Activated CD4-positive, alpha-beta memory T cell treated with anti-CD3 and anti-CD28 coated beads, Interleukin-2, amount 10 ng/mL, durations not matched to agents 7 days and 5 days (primary cell): ENCODE results near the gene MLANA. TPM values are rescaled to one million over a fixed set of nuclear protein-coding genes. Genes with fewer than 3 reads are reported as not detected.
A peak's percentile ranks its signal among the peaks of the same experiment; 100 is the strongest.

Experiments
- CTCF ChIA-PET: fragments of 350-600 bp; sonication (Branson Sonifier 250); formaldehyde crosslinking; loops from one replicate; lab custom pipeline; 2021; ENCODE audit warnings: antibody characterized with exemption, inconsistent platforms; lab: Charles Lee
- POLR2A ChIA-PET: fragments of 350-600 bp; sonication (Branson Sonifier 250); formaldehyde crosslinking; loops from one replicate; lab custom pipeline; 2021; ENCODE audit warnings: antibody characterized with exemption; lab: Charles Lee
- DNase-seq: peaks from one replicate; pipeline ENCODE4 v3.0.0-alpha.2; 2020
- H3K27ac Mint-ChIP-seq: one replicate; pipeline ENCODE4 v1.8.0; 2021; ENCODE audit warnings: mild to moderate bottlenecking, mixed read lengths
- H3K27me3 Mint-ChIP-seq: one replicate; pipeline ENCODE4 v1.8.0; 2021; ENCODE audit warnings: mixed read lengths
- H3K36me3 Mint-ChIP-seq: one replicate; pipeline ENCODE4 v1.8.0; 2021; ENCODE audit warnings: low read depth, mixed read lengths
- H3K4me1 Mint-ChIP-seq: one replicate; pipeline ENCODE4 v1.8.0; 2021; ENCODE audit warnings: mixed read lengths
- H3K4me3 Mint-ChIP-seq: one replicate; pipeline ENCODE4 v1.8.0; 2021; ENCODE audit warnings: mild to moderate bottlenecking, mixed read lengths
- H3K9me3 Mint-ChIP-seq: one replicate; pipeline ENCODE4 v1.8.0; 2021; ENCODE audit warnings: mixed read lengths
- total RNA-seq, 2 experiments: library from RNA; stranded (reverse); gene quantifications; one replicate each; pipeline ENCODE4 v1.2.3, GENCODE V29; 2021

The MLANA gene
- total RNA-seq, 2 experiments from 2014 or later, result not detected

DNA sequence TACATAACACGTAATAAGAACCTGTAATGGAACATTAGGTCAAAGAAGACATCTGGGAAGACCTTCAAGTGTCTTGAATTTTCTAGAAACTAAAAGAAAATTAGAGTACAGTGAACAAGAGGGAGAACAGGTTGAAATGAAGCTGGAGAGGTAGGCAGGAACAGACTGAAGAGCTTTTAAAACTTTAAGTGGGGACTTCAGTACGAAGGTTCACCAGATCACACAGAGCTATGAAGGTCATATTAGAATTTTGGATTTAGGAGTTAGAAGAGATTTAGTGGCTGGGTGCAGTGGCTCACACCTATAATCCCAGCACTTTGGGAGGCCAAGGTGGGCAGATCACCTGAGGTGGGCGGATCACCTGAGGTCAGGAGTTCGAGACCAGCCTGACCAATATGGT, 26.6 kb downstream of the MLANA start:
- DNase-seq, result no peak
- Mint-ChIP-seq H3K4me1 (peaks cover 22% of the 10 kb centered on the region), H3K4me3 (no peak overlapping the region), H3K27me3 (no peaks in the 10 kb centered on the region), H3K36me3 (peaks cover 35% of the 10 kb centered on the region), H3K27ac (no peak overlapping the region), H3K9me3 (no peaks in the 10 kb centered on the region)
- ChIA-PET POLR2A (no interaction called here), CTCF (no interaction called here)

- Mint-ChIP-seq H3K36me3 (peaks cover 41% of the 10 kb centered on the region), H3K4me3 (no peak overlapping the region), H3K4me1 (peaks cover 27% of the 10 kb centered on the region), H3K27ac (no peak overlapping the region), H3K27me3 (no peaks in the 10 kb centered on the region), H3K9me3 (no peaks in the 10 kb centered on the region)
- DNase-seq, result no peak
- CTCF ChIA-PET, result interaction anchor here (1.2 kb wide), 1 partner anchor 909 kb away, joined by 5 read pairs; no protein-coding TSS in a partner anchor
- POLR2A ChIA-PET, result no interaction called here
Measured at GRCh38 chr9:5917888-5918287, 27.2 kb downstream of the MLANA start.

DNA sequence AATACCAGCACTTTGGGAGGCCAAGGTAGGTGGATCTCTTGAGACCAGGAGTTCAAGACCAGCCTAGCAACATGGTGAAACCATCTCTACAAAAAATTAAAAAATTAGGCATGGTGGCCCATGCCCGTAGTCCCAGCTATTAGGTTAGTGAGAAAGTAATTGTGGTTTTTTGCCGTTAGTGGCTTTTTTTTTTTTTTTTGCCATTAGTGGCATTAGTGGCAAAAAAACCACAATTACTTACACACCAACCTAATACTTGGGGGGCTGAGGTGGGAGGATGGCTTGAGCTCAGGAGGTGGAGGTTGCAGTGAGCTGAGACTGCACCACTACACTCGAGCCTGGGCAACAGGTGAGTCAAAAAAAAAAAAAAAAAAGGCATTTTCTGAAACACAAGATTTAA, 27.8 kb downstream of the MLANA start:
- ChIA-PET CTCF (interaction anchor here (0.6 to 1.2 kb wide), 2 partner anchors 58 to 909 kb away, joined by 3 to 5 read pairs; no protein-coding TSS in a partner anchor), POLR2A (no interaction called here)
- Mint-ChIP-seq H3K36me3 (peaks cover 43% of the 10 kb centered on the region), H3K4me1 (peaks cover 27% of the 10 kb centered on the region), H3K9me3 (no peaks in the 10 kb centered on the region), H3K27ac (no peak overlapping the region), H3K27me3 (no peaks in the 10 kb centered on the region), H3K4me3 (no peak overlapping the region)
- DNase-seq, result no peak

DNA sequence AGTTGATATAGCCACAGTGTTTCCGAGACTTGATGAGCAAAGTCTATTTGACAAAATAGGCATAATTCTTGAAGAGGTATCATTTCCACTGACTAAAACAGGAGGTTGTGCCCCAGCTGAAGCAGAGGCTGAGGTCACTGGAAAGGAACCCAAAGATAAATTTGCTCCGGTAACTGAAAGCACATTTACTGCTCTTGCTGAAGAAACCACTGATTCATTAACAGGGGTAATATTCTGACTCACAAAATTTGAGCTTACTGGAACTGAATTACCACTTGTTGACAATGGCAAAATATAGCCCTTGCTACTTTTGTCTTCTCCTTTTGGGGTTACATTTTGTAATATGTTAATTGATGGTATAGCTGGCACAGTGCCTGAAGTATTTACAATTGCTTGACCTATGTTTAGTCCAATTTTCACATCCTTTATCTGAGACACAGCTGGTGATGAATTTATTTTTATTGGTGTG, 30.2 kb downstream of the MLANA start:
- Mint-ChIP-seq H3K27ac (peak overlapping the region; percentile 33), H3K36me3 (peaks cover 51% of the 10 kb centered on the region), H3K4me3 (no peak overlapping the region), H3K4me1 (peaks cover 27% of the 10 kb centered on the region), H3K9me3 (no peaks in the 10 kb centered on the region), H3K27me3 (no peaks in the 10 kb centered on the region)
- CTCF ChIA-PET, result interaction anchor here (4.2 kb wide), 1 partner anchor 34 kb away, joined by 19 read pairs; no protein-coding TSS in a partner anchor
- DNase-seq, result no peak
- POLR2A ChIA-PET, result interaction anchor here (0.8 kb wide), 1 partner anchor 95 kb away, joined by 3 read pairs; the partner anchor contains the start of gene RANBP6

DNA sequence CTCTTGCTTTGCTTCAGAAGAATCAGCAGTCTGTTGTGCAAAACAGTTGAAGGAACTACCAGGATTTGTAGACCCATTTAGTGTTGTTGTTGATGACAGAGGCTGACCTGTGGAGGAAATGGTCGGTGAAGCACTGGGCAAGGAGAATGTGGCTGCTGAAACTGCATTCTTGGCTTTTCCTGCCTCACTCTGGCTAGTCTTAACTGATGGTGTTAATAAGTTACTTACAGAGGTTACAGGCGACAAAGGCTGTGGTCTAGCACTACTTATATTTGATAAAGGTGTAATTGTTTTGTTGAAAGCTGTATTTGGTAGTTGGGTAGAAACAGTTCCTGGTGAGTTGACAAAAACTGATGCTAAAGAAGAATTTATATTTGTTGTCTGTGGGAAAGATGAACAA, 31.5 kb downstream of the MLANA start:
- POLR2A ChIA-PET, result no interaction called here
- H3K4me3 Mint-ChIP-seq, result no peak overlapping the region
- CTCF ChIA-PET, result interaction anchor here (4.2 kb wide), 1 partner anchor 36 kb away, joined by 19 read pairs; no protein-coding TSS in a partner anchor
- no peaks in the 10 kb centered on the region for H3K27me3 Mint-ChIP-seq
- peaks cover 27% of the 10 kb centered on the region for H3K4me1 Mint-ChIP-seq
- peak overlapping the region; percentile 46 for H3K27ac Mint-ChIP-seq
- no peak for DNase-seq
- H3K36me3 Mint-ChIP-seq, result peaks cover 49% of the 10 kb centered on the region
- H3K9me3 Mint-ChIP-seq, result no peaks in the 10 kb centered on the region

DNA sequence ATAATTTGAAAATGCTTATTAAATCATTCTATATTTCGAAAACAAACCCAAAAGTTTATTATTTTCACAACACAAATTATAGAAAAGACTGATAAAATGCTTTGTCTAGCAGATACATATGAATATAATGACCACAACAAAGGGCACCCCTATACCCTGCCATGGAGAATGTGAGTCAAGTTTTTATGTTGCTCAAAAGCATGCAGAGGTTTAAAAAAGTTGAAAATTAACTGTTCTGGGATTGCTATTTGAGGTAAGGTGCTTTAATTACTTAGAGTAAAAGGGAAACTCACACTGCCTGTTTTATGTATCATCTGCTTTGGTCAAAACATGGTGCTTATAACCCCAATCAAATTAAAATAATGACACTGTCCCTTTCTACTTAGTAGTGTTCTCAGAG, 41.0 kb downstream of the MLANA start:
- POLR2A ChIA-PET, result no interaction called here
- Mint-ChIP-seq H3K27me3 (no peaks in the 10 kb centered on the region), H3K4me3 (no peak overlapping the region), H3K4me1 (no peaks in the 10 kb centered on the region), H3K9me3 (no peaks in the 10 kb centered on the region), H3K27ac (no peak overlapping the region), H3K36me3 (peaks cover 7% of the 10 kb centered on the region)
- CTCF ChIA-PET, result no interaction called here
- no peak for DNase-seq

GRCh38 chr9:5938449-5938848, 47.8 kb downstream of the MLANA start:
- H3K9me3 Mint-ChIP-seq, result no peaks in the 10 kb centered on the region
- no peaks in the 10 kb centered on the region for H3K27me3 Mint-ChIP-seq
- H3K4me1 Mint-ChIP-seq, result no peaks in the 10 kb centered on the region
- H3K4me3 Mint-ChIP-seq, result no peak overlapping the region
- H3K27ac Mint-ChIP-seq, result no peak overlapping the region
- DNase-seq, result no peak
- POLR2A ChIA-PET, result no interaction called here
- CTCF ChIA-PET, result interaction anchor here (0.9 kb wide), 1 partner anchor 52 kb away, joined by 3 read pairs; no protein-coding TSS in a partner anchor
- H3K36me3 Mint-ChIP-seq, result peaks cover 3% of the 10 kb centered on the region

DNA sequence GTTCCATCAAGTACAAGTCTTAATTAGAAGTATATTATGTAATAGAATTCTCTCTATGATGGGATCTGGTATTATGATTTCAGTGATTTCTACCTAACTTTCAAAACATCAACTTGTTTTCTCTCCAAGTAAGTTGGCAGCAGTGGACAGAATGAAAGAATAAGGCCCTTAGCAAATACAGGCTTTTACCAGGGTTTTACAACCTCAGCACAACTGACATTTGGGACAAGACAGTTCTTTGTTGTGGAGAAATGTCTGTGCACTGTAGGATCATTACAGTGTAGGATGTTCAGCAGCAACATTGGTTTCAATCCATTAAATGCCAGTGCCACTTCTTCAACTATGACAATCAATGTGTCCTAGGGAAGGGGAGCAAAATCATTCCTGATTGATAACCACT, 48.8 kb downstream of the MLANA start:
- no peaks in the 10 kb centered on the region for H3K27me3 Mint-ChIP-seq
- CTCF ChIA-PET, result no interaction called here
- peaks cover 1% of the 10 kb centered on the region for H3K4me1 Mint-ChIP-seq
- no peaks in the 10 kb centered on the region for H3K9me3 Mint-ChIP-seq
- no peaks in the 10 kb centered on the region for H3K36me3 Mint-ChIP-seq
- POLR2A ChIA-PET, result no interaction called here
- DNase-seq, result no peak
- no peak overlapping the region for H3K4me3 Mint-ChIP-seq
- no peak overlapping the region for H3K27ac Mint-ChIP-seq

- Mint-ChIP-seq H3K4me3 (no peak overlapping the region), H3K36me3 (no peaks in the 10 kb centered on the region), H3K27ac (no peak overlapping the region), H3K9me3 (no peaks in the 10 kb centered on the region), H3K27me3 (no peaks in the 10 kb centered on the region), H3K4me1 (peaks cover 8% of the 10 kb centered on the region)
- POLR2A ChIA-PET, result no interaction called here
- DNase-seq, result no peak
- CTCF ChIA-PET, result no interaction called here
Measured at GRCh38 chr9:5941214-5941613, 50.5 kb downstream of the MLANA start.

- Mint-ChIP-seq H3K27ac (no peak overlapping the region), H3K9me3 (no peaks in the 10 kb centered on the region), H3K4me1 (peaks cover 32% of the 10 kb centered on the region), H3K36me3 (no peaks in the 10 kb centered on the region), H3K27me3 (no peaks in the 10 kb centered on the region), H3K4me3 (no peak overlapping the region)
- DNase-seq, result no peak
- ChIA-PET POLR2A (interaction anchor here (1.1 kb wide), 1 partner anchor 9 kb away, joined by 3 read pairs; no protein-coding TSS in a partner anchor), CTCF (interaction anchor here (1.0 kb wide), 1 partner anchor 59 kb away, joined by 4 read pairs; no protein-coding TSS in a partner anchor)
Measured at GRCh38 chr9:5945112-5945511, 54.4 kb downstream of the MLANA start.

DNA sequence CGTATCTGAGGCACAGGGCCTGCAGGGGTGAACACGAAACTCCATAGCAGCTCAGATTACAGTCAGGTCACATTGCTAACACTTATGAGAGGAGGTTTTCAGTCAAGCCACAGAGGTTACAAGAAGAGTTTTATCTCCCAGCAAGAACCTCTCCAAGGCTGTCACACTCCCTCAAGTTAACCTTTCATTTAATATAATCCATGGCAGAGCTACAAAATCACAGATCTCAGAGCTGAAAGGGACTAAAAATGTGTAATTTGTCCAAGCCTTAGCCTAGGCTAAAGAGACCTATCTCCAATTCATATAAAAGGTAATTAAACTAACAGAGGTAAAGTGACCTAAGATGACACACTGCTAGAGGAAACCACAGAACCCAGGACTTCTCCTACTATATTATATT, 57.2 kb downstream of the MLANA start:
- Mint-ChIP-seq H3K36me3 (peaks cover 3% of the 10 kb centered on the region), H3K9me3 (no peaks in the 10 kb centered on the region), H3K27me3 (no peaks in the 10 kb centered on the region), H3K4me1 (peaks cover 38% of the 10 kb centered on the region), H3K27ac (peak overlapping the region; percentile 17), H3K4me3 (no peak overlapping the region)
- no peak for DNase-seq
- CTCF ChIA-PET, result interaction anchor here (0.6 to 2.3 kb wide), 3 partner anchors 62 to 249 kb away, joined by 3 to 6 read pairs (median 6); partner anchors contain the start of gene ERMP1
- POLR2A ChIA-PET, result interaction anchor here (1.1 kb wide), 1 partner anchor 60 kb away, joined by 4 read pairs; a partner anchor contains a TSS

- H3K9me3 Mint-ChIP-seq, result no peaks in the 10 kb centered on the region
- peaks cover 7% of the 10 kb centered on the region for H3K36me3 Mint-ChIP-seq
- peak; percentile 38 for DNase-seq
- H3K27ac Mint-ChIP-seq, result no peak overlapping the region
- no peaks in the 10 kb centered on the region for H3K27me3 Mint-ChIP-seq
- peaks cover 44% of the 10 kb centered on the region for H3K4me1 Mint-ChIP-seq
- peak overlapping the region; percentile 33 for H3K4me3 Mint-ChIP-seq
- POLR2A ChIA-PET, result interaction anchor here (0.8 to 1.0 kb wide), 2 partner anchors 59 to 1209 kb away, joined by 3 read pairs; a partner anchor contains a TSS
- CTCF ChIA-PET, result no interaction called here
Measured at GRCh38 chr9:5949103-5949699, 58.5 kb downstream of the MLANA start.

DNA sequence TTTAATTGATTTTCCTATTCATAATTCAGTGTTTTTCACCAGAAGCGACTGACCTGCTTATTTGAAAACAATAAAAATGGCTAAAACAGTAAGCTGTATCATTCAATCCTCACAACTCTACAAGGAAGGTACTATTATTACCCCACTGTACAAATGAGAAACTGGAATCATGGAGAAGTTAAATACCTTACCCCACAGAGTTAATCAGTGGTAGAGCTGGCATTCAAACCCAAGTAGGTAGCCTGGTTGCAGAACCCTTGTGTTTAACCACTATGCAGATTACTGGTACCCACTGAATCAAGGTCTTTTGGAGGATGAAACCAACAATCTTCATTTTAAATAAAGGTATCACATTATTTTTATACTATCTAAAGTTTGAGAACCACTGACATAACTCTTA, 59.6 kb downstream of the MLANA start:
- ChIA-PET POLR2A (no interaction called here), CTCF (no interaction called here)
- Mint-ChIP-seq H3K9me3 (no peaks in the 10 kb centered on the region), H3K4me1 (peaks cover 38% of the 10 kb centered on the region), H3K36me3 (peaks cover 8% of the 10 kb centered on the region), H3K27ac (no peak overlapping the region), H3K27me3 (no peaks in the 10 kb centered on the region), H3K4me3 (no peak overlapping the region)
- DNase-seq, result no peak
